HG03064 (cell line): Measurements from ENCODE around the gene OSBP2.

Experiments
- ATAC-seq: cut with Tn5 transposase; IDR thresholded peaks from one replicate; pipeline ENCODE4 v1.9.1; 2021; ENCODE audit warnings: low read depth; ENCODE audit not compliant: unreplicated experiment

The OSBP2 gene

DNA sequence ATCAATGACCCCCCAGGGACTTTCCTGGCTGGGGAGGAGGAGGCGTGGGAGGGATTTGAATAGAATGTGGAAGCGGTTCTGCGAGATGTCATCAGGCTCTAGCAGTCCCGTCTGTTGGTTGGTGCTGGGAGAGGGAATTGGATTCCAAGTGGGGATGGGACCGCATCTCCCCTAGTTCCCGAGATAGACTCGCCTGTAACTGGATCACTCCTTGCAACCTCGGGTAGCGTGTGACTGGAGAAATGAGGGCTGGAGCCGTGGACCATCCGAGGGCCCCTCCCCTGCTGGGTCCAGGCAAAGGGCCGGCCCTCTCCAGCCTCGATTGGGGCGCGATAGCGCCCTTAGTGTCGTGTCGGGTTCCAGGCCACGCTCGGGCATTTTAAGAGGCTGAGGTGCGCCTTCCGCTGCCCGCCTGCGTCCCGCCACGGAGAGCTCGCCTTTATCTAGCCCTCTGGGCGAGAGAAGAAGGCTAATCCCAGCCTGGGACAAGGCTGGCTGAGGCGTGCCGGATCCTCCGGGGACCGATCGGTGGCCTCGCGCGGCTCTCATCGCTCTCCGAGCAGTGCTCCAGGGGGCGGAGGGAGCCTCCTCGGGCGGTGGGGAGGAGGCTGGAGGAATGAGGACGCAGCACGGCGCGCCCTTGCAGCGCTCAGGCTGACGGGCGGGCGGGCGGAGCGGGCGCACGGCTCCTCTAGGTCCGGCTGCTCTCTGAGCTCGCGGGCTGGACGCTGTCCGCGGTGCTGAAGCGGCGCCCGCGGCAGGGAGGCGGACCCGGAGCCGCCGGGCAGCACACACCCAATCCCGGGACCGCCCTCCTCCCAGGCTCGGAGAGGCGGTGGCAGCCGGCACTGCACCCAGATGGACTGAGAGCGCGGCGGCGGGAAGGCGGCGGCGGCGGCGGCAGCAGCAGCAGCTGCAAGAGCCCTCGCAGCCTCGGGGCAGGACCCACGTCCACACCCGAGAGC, 107.8 kb downstream of the OSBP2 start:
- ATAC-seq: no peak

DNA sequence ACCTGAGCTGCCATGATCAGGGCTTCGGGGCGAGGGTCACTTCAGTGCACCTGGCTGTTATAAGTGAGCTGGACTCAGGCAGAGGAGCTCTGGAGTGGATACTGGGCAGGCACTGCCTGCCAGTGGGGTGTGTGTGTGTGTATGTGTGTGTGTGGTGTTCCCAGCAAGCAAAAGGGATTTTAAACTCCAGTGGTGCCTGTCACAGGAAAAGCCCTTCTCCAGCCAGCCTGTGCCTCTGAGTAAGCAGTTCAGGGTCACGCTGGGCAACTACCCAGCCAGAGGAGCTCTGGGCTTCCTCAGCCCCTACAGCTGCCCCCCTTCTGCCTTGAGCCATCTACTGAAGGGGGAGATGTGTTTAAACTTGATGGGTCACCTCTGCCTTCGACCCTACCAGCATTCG, 109.0 kb downstream of the OSBP2 start:
- no peak for ATAC-seq

DNA sequence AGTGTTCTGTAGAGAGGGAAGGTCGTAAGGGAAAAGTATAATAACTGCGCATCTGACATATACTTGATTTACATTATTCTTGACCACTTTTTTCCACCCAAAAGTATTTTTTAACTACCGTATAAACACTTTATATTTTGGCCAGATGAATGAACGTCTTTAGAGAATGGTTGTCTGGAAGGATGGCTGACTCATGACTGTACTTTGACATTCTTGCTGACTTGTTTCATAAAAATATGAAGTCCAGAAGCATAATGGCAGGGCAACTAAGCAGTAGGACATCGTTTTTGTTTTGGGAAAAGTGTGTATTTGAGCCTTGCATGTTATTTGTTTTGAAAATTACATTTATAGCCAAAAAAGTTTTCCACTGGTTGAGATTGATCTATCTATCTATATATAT, 110.0 kb downstream of the OSBP2 start:
- no peak for ATAC-seq

DNA sequence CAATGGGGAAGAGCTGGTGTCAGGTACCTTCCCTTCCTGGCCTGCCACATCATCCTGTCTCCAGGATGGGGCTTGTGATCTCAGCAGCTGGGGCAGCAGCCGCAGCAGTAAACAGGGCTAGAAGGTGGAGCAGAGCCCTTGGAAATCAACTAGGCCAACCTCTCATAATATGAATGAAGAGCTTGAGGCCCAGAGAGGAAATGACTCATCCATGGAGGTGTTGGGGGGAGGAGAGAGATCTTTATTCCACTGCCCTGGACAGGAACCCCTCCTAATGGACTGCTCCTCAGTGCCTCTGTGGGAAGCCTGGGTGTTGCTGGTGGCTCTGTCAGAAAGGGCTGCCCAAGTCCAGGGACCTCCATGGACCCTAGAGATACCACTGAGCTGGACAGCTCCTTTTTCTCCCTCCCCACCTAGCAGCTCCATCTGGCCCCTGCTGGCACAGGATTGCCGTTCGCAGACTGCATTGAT, 111.8 kb downstream of the OSBP2 start:
- ATAC-seq: no peak

DNA sequence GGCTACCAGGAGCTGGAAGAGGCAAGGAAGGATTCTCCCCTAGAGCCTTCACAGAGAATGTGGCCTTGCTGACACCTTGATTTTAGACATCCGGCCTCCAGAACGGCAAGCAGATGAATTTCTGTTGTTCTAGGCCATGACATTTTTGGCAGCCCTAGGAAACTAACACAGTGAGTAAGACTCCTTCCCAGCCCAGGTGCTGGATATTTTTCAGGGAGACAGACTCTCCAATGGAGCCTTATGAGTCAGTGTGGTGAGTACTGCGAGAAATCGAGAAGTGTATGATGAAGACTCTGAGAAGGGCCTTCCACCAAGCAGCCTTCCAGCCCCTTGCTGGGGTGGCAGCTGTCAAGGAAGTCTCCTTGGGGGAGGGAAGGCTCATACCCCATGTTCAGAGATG, 114.4 kb downstream of the OSBP2 start:
- no peak for ATAC-seq

DNA sequence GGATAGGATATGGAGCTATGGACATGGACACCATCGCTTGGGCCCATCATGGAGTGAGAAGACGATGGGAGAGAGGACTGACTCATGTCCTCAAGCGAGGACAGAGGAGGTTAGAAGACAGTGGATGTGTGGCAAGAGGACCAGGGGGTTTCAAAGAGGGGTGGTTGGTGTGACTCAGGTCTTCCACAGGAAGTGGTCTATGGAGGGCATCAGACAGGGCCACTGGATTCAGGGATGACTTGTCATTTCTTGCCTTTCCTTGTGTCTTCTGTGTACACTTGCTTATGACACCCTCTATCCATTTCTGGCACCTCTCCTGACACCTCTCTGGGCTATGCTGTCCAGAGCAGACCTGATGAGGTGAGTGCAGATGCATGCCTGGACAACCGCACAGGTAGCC, 115.4 kb downstream of the OSBP2 start:
- ATAC-seq: no peak

DNA sequence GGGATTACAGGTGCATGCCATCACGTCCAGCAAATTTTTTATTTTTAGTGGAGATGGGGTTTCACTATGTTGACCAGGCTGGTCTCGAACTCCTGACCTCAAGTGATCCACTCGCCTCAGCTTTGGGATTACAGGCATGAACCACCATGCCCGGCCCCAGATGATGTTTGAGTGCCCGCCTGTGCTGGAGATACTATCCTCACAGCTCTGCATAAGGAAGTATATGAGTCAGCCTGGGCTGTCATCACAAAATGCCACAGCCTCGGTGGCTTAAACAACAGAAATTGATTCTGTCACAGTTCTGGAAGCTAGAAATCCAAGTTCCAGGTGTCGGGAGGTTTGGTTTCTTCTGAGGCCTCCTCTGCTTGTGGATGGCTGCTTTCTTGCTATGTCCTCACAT, 119.3 kb downstream of the OSBP2 start:
- ATAC-seq: no peak

DNA sequence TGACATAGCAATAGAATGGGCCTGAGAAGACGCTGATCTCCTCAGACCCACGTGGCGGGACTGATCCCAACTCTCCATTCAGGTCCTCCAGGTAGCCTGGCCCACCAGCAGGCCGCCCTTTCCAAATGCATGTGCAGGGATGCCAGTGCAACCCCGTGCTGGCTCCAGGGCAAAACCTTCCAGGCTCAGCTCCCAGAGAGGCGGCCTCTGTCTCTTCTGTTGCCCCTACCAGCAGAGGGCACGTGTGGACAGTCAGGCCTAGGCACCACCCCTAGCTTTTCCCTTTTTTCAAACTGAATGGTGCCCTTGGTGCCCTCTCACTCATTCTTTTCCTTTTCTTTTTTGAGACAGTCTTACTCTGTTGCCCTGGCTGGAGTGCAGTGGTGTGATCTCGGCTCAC, 121.7 kb downstream of the OSBP2 start:
- ATAC-seq: no peak

DNA sequence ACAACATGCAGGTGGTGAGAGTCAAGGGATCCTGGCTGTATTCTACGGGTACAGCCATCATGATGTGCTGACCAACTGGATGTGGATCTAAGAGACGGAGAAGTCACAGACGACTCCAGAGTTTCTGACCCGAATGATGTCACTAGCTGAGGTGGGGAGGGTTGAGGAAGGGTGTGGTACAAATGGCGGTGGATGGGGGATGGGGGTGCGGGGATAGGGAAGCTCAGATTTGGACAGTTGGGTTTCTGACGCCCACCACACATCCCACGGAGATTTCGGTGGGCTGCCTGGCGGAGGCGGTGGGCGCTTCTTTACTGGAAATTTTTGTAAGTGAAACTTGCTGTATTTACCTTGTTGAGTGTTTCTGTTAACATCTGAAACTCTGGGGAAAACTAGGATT, 126.7 kb downstream of the OSBP2 start:
- no peak for ATAC-seq

DNA sequence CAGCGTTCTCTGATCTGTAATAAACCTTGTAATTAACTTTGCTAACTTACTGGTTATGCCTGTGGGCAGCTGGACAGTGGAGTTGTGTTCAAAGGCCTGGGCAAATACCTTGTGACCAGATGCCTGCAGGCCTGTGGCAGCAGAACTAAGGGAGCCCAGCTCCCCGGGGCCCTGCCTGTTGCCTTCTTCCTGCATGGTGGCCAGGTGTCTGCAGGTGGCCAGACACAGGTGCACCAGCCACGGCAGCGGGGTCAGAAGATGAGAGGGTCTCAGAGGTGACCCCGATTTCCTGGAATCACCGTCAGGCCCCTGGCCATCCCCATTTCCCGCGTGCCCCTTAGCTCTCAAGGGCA, 127.2 kb downstream of the OSBP2 start:
- no peak for ATAC-seq

DNA sequence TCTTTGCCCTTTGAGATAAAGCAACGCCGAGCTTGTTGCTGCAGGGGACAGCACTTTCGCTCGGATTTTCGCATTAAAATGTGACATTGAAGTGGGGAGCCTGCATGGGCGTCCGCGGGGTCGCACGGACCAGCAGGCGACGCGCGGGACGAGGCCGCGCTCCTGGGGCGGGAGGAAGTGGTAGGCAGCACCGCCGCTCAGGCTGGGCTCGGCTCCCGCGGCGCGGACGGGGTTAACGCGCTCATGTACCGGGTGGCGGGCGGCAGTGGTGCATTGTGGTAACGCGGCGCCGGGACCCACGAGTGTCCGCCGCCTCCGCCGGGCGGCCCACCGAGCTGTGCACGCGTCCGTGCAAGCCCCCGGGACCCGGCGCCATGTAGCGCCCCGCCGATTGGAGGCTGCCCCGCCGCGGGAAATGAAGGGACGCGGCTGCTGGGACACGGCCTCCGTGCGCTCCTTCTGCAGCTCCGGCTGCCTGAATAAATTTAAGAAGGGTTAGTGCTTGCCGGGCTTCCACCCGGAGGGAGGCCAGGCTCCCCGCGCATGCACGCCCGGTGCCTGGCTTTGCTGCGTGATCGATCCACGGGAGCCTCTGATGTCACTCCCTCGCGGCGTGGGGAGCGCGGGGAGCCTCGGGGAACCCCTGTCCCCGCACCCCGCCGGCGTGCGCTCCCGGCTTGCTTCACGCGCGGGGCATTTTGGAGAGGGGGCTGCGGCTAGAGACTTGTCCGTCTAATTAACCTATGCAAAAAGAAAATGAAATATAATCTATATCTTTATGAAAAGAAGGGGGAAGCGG, 127.7 kb downstream of the OSBP2 start:
- ATAC-seq: no peak

DNA sequence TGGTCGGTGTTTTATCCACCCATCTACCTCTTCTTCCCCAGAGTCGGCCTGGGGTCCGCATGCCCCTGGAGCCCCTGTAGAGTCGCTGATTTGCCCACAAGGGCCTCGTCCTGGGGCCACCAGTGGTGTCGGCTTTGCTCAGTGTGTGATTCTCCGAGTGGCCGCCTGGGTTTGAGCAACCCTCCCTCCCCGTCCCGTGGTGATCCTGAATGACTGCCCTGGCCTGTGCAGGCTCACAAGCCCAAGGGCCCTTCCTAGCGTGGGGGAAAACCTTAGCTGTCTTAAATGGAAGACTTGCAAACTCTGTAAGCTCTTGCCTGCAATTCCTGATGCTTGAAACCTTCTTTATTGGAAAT, 128.3 kb downstream of the OSBP2 start:
- ATAC-seq: no peak

DNA sequence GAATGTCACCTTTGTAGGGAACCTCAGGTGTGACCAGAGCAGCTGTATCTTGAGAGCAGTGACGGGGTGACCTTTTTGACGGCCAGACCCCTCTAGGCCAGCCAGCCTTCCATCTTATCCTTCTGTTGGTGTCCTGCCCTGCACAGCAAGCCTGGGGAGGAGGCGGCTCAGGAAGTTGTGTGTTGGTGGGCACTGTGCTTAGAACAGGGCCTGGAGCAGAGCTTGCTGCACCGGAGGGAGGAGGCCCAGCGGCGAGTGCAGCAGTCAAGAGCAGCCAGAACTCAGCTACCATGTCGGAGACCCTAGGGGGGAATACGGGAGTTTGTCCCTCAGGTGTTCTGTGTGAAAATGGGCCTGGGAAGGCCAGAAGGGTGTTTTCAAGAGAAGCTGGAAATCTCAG, 129.4 kb downstream of the OSBP2 start:
- ATAC-seq: no peak

DNA sequence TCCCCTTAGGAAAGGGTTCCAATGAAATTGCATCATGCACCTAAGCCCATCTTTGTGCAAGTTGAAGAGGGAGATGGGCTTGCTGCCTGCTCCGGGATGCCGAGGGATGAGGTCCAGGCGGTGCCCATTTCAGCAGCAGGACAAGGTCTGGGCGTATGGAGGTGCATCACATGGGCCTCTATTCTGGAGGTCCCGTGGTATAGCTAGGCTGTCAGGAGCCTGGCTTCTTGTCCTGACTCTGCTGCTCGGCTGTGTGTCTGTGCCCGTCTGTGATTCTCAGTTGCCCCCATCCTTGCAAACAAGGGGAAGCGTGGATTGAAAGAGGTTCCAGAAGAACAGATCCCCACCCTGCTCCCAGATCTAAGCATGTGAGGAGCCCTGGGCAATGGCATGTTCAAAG, 130.0 kb downstream of the OSBP2 start:
- ATAC-seq: no peak

DNA sequence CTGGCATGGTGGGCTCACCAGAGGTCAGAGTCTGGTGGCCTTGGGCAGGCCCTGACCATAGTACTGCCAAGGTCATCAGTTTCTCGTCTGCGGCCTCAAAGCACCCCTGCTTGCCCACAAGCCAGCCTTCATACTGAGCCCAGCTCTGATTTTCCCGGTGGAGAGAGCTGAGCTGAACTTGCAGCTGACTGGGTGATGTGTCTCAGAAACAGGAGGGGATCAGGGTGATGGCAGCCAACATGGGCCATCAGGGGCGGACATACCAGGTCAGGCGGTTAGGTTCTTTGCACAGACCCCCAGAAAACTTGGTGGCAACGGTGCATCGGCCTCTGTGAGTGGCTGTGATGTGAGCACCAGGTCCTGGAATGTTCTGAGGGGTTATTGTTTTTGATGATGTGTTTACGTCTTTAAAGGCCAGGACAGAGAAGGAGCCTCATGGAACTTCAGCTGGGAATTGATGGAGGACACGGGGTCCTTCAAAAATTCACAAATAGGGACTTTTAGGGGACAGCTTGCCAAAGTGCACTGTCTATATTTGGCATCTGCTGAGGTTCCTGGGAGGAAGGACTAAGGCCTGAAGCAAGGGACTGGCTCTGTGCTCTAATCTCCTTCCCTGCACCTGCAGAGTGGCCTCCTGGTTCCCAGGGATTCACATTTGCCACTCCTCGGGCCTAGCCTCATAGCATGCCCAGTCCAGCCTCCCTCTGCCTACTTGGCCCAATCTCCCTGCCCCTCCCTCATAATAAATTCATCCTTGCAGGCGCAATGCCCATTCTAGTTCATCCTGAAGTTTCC, 131.2 kb downstream of the OSBP2 start:
- ATAC-seq: no peak

DNA sequence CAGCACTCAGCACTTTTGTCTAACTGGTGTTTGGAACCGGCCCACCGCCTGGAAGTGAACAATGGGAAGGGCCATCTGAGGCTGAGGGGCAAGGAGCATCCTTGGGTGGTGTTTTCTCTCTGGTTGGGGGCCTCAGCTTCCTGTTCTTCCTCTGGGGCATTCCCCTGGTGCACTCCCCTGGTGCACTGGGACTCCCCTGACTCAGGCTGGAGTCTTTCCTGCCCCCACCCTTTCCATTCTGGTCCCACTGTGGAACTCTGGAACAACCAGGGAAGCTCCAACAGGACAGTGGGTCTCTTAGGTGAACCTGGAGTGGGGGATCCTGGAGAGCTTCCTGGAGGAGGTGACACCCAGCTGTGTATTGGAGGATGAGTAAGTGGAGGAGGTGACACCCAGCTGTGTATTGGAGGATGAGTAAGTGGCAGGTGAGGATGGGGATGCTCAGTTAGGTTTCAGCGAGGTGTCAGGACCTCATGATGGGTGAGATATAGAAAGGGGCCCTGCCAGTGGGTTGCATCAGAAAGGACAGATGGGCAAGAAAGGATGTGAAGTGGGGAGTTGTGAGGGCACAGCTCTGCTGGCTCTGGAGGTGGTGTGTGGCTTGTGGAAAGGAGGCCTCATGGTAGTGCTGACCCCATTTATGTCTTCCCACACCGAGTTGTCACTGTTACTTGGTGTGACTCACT, 132.1 kb downstream of the OSBP2 start:
- no peak for ATAC-seq

DNA sequence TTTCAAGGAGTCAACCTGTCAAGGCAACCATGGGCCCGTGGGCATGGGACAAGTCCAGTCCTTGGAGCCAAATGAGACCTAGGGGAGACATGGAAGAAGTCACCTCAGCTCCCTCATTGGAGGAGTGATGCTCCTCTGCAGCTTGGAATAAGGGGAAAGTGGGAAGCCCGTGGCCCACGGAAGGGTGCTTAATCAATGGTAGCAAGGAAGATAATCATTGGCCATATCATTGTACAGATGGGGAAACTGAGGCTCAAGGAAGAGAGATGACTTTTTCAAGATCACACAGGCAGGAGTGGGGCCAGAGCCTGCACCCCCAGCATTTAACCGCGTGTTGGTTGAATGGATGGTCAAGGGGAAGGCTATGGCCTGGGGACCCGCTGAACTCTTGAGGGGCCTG, 133.0 kb downstream of the OSBP2 start:
- no peak for ATAC-seq

DNA sequence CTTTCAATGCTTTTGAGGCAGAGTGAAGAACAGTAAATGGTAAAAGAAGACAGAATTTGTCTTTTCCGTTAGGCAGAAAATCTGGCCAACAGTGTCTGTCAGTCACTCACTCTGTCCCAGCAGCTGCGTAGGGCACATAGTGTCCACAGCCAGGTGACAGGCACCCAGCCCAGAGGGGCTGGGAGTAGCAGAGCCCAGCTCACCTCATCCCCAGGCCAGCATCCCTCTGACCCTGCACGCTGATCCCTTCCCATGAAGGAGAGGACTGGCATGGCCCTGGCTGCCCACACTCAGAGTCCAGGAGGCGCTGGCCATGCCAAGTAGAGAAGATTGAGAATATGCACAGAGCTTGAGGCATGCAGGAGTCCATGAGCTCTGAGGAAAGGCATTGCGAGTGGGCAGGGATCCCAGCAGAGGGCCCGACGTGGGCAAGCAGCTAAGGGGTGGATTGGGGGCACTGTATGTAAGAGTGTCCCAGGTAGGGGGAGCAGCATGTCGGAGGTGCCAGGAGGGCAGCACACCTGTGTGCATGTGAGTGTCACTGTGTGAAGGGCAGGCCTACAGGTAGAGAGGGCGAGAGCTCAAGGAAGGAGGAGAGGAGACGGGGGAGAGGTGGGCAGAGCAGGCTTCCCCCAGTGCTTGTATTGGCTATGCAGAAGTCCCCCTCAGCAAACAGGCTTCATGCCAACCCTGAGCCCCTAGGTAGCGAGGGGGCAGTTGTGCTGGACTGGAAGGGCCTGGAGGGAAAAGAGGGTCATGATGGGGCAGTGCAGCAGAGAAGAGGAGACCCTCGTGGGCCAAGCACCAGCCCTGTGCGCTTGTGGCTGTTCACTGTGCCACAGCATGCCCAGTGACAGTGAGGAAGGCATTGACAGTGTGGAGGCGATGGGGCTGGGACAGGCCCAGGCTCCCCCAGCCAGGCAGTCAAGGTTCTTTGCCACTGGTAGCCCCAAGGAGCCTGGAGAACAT, 133.8 kb downstream of the OSBP2 start:
- ATAC-seq: no peak

DNA sequence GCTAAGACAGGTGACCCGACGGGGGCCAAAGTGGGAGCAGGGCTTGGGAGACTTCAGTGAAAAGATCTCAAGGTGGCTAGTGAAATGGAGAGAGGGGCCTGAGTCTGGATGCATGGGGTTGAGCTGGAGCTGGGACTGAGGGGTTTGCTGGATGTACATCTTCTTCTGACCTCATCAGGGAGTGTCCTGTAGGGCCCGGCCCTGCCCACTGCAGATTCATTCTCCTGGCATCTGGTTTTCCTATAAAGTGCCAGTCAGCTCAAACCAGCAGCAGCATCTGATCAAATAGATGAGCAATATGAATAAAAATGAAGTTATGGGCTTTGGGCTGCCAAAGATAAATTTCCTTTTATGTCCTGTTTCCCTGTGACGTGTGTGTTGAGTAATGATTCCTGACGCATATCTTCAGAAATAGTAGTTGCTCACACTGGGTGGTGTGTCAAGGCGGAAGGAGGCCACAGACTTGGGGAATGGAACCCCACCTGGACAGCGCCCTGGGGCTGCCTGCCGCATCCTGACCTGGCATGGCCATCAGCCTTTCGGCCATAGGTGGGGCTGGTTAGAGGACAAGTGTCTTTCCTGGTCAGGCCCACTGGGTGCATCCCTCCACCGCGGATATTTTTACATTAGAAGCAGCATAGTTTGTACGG, 135.4 kb downstream of the OSBP2 start:
- no peak for ATAC-seq
